ACC112 (cell line): ENCODE measurements around the gene DPH3.

ENCODE experiments used
- H2AFZ ChIP-seq: fragments of 200-600 bp; sonication (generic); one replicate; pipeline ENCODE4 v1.6.0; 2017; ENCODE audit warnings: antibody characterized with exemption, low read length; ENCODE audit not compliant: unreplicated experiment
- H3K27ac ChIP-seq: fragments of 200-600 bp; sonication (generic); 2 replicates; pipeline ENCODE4 v1.5.1; 2014; ENCODE audit warnings: low read depth, mild to moderate bottlenecking, antibody characterized with exemption, low read length, moderate library complexity
- H3K27me3 ChIP-seq: fragments of 200-600 bp; sonication (generic); 2 replicates; pipeline ENCODE4 v1.6.1; 2014; ENCODE audit warnings: mild to moderate bottlenecking, antibody characterized with exemption, low read length, moderate library complexity, mixed read lengths; ENCODE audit not compliant: insufficient read depth
- H3K36me3 ChIP-seq: fragments of 200-600 bp; sonication (generic); 2 replicates; pipeline ENCODE4 v1.6.1; 2016; ENCODE audit warnings: mild to moderate bottlenecking, antibody characterized with exemption, low read length, moderate library complexity, mixed read lengths; ENCODE audit not compliant: insufficient read depth
- H3K4me1 ChIP-seq: fragments of 200-600 bp; sonication (generic); one replicate; pipeline ENCODE4 v1.6.1; 2016; ENCODE audit warnings: low read length, mixed read lengths; ENCODE audit not compliant: insufficient read depth, unreplicated experiment, control insufficient read depth
- H3K4me3 ChIP-seq: fragments of 200-600 bp; sonication (generic); 2 replicates; pipeline ENCODE4 v1.5.1; 2014; ENCODE audit warnings: mild to moderate bottlenecking, low read depth, low read length
- H3K79me2 ChIP-seq: fragments of 200-600 bp; sonication (generic); one replicate; pipeline ENCODE4 v1.6.0; 2016; ENCODE audit warnings: low read length; ENCODE audit not compliant: control insufficient read depth, unreplicated experiment, insufficient read depth

Gene DPH3

DNA sequence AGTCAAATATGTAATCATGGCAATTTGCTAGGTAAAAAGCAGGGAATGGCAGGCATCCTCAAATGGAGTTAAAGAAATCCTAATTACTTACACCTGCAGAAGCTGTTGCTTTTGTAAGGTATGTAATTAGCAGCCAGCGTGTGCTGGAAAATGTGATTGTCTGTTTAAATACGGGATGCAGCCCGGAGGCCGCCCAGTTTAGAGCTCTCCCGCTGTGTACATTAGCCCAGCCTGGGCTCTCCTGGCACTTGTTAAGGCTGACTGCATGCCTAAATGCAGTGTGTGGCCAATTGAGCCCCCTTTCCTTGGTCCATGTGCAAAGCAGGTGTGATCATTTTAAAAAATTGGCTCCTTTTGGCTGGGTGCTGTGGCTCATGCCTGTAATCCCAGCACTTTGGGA, 9.0 kb downstream of the DPH3 start:
- Histone ChIP-seq H3K79me2 (no peaks in the 10 kb centered on the region), H2AFZ (no peak overlapping the region), H3K36me3 (peaks cover 12% of the 10 kb centered on the region), H3K4me1 (no peaks in the 10 kb centered on the region), H3K27me3 (no peaks in the 10 kb centered on the region), H3K27ac (no peak overlapping the region), H3K4me3 (no peak overlapping the region)

DNA sequence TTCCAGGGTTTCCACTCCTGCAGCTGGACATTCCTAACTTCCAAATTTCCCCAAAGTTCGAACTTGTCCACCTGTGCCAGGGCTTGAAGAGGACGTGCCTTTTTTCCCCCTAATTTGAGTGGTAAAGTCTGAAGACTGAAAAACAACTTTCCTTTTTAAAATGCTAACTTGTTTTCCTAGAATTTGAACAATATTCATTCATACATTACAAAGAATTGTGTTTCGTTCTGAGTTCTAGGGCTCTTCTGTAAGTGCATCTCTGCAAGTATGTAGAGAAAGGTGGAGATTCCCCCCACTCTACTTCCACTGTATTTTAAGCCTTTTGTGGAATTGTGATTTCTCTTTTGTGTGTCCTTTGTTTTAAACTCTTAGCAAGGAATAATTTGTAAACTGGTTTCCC, 9.4 kb downstream of the DPH3 start:
- H3K36me3 ChIP-seq = peaks cover 10% of the 10 kb centered on the region
- no peaks in the 10 kb centered on the region for H3K27me3 ChIP-seq
- H2AFZ ChIP-seq = no peak overlapping the region
- H3K79me2 ChIP-seq = no peaks in the 10 kb centered on the region
- H3K27ac ChIP-seq = no peak overlapping the region
- no peaks in the 10 kb centered on the region for H3K4me1 ChIP-seq
- no peak overlapping the region for H3K4me3 ChIP-seq

DNA sequence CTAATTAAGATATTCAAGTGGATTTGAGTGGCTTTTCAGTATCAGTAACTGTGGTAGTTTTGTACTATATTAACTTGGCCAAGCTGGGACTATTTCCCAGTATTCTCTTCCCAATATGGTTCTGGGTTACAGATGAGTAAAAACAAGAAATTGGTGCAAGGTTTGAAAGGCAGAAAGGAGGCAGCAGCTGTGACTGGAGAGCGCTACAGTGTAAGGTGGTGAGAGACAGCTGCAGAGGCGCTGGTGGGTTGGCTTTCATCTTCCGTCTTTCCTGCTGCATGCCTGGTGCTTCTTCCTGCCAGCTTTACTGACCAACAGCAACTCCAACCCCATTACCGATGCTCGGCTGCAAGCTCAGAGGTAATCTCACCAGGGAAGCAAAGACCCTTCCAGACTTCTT, 9.8 kb downstream of the DPH3 start:
- no peak overlapping the region for H2AFZ ChIP-seq
- no peaks in the 10 kb centered on the region for H3K27me3 ChIP-seq
- no peak overlapping the region for H3K4me3 ChIP-seq

DNA sequence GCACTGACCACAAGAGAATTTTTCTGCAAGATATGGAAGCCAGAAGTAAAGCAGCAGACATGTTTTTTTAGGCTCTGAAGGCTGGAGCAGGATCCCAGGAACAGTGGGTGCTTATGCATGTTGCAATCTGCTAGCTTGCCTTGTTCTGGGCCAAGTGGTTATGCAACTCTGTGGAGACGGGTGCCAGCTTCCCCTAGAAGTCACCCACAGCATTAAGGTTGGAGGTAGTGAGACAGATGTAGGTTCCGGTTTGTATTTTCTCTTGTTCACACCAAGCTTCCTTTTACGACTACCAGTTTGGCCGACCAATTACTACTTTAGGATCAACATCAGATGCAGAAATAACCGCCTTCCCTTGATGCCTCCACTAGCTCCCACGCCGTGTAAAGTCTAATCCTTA, 11.1 kb downstream of the DPH3 start:
- Histone ChIP-seq H3K79me2 (no peaks in the 10 kb centered on the region), H2AFZ (no peak overlapping the region), H3K4me1 (no peaks in the 10 kb centered on the region)

More for the DNA sequence above, 9.8 kb downstream of the DPH3 start:
- peaks cover 6% of the 10 kb centered on the region for H3K36me3 ChIP-seq
- no peak overlapping the region for H3K27ac ChIP-seq
- H3K4me1 ChIP-seq = no peaks in the 10 kb centered on the region
- no peaks in the 10 kb centered on the region for H3K79me2 ChIP-seq

DNA sequence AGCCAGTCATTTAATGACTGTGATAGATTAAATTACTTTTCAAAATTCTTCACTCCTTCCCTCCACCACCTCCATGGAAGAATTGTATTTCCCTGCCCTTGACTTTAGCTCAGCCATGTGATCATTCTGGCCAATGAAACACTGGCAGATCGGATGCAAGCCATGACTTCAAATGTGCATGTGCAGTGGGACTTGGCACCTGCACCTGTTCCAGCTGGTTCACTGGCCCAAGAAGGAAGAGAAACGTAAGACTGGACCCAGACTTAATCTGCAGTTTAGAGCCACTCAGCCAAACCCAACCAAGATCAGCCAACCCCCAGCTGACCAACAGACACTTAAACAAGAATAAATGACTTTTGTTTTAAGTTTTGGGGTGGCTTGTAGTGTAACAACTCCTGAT, 11.8 kb downstream of the DPH3 start:
- no peak overlapping the region for H3K27ac ChIP-seq
- H3K79me2 ChIP-seq = no peaks in the 10 kb centered on the region
- no peak overlapping the region for H2AFZ ChIP-seq
- no peaks in the 10 kb centered on the region for H3K4me1 ChIP-seq
- H3K27me3 ChIP-seq = no peaks in the 10 kb centered on the region
- no peak overlapping the region for H3K4me3 ChIP-seq
- no peaks in the 10 kb centered on the region for H3K36me3 ChIP-seq

More for the DNA sequence above, 11.1 kb downstream of the DPH3 start:
- Histone ChIP-seq H3K36me3 (no peaks in the 10 kb centered on the region), H3K27ac (no peak overlapping the region), H3K4me3 (no peak overlapping the region), H3K27me3 (no peaks in the 10 kb centered on the region)

DNA sequence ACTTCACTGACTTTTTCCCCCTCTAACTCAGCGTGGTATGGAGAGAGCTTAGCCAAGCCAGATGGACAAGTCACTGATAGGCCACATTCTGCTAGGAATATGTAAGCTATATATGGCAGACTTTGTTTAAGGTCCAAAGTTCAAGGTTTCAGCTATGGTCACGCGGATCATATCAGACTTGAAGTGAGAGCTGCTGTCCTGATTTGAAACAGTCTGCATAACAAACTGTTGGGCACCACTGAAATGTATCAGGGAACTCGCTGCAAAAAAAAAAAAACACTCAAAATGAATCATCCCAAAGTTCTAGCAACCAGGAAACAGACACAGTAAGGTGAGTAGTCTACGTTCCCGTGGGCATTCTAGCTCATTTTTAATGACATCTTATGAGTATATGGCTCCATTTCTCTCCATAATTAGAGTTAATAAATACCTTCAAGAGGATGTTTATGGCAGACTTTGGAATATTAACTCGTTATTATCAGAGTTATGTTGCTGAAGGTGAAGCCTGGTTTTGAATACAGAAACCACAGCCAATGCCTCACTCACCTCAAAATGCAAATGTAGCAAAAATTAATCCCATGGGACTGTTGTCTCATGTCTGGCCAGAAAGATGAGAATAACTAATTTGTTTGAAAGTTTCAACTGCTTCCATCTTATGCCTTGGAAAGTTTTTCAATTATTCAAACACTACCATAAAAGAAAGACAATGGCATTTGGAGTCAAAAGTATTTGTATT, 12.3 kb downstream of the DPH3 start:
- H3K79me2 ChIP-seq = no peaks in the 10 kb centered on the region
- no peaks in the 10 kb centered on the region for H3K27me3 ChIP-seq
- no peaks in the 10 kb centered on the region for H3K36me3 ChIP-seq
- no peak overlapping the region for H3K4me3 ChIP-seq
- no peak overlapping the region for H2AFZ ChIP-seq
- no peak overlapping the region for H3K27ac ChIP-seq
- no peaks in the 10 kb centered on the region for H3K4me1 ChIP-seq

DNA sequence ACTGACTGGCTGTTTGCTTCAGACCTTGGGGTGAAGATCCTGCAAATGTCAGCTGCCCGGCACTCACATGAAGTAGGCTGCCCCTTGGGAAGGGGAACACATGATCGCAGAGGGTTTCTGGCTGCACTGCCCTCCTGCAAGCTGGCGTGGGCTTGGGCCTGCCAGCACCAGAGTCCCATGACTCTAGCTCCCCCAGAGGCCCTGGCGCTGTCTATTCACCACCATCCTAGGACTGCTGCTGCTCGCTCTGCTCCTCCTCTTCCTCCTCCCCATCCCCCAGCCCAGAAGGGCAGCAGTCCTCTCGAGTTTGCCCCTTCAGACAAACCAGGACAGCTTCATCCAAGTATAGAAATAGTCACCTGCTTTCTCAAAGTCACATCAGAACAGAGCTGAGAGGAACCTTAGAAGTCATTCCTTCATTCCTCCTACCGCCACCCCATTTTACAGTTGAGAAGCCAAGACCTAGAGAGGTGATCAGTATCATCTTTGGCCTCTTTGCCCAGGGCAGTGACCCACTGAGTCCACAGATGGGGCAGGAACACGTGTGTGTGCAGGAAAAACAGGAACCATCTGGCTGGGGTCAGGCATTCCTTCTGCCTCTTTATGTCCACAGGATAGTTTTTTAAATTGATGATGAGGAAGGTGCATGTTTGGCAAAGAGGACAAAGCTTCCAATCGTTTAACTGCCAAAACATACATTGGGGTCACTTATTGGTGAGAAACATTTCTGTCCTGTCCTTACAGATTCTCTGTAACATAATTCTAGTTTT, 13.2 kb downstream of the DPH3 start:
- Histone ChIP-seq H3K36me3 (no peaks in the 10 kb centered on the region), H3K27me3 (no peaks in the 10 kb centered on the region), H3K4me3 (no peak overlapping the region), H3K27ac (no peak overlapping the region), H3K79me2 (no peaks in the 10 kb centered on the region), H2AFZ (no peak overlapping the region), H3K4me1 (peaks cover 4% of the 10 kb centered on the region)

DNA sequence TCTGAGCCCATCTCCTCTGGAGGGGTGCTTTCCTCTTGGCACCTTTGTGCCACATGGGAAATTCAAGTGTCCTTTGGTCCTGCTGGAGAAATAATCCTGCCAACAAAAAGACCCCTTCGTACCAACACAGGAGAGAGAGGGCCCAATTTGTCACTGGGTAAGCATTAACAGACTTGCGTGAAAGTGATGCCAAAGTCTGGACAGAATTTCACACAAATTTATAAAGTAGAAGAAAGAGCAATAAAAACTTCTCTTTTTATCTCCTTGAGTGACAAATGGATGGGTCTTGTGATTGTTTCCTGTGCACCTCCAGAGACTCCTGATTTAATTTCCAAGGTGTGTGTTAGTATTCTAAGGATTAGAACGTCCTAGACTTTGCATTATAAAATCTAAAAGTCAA, 14.9 kb downstream of the DPH3 start:
- Histone ChIP-seq H3K36me3 (no peaks in the 10 kb centered on the region), H3K4me3 (no peak overlapping the region), H3K79me2 (no peaks in the 10 kb centered on the region), H3K4me1 (peaks cover 4% of the 10 kb centered on the region), H2AFZ (no peak overlapping the region), H3K27me3 (no peaks in the 10 kb centered on the region), H3K27ac (no peak overlapping the region)

DNA sequence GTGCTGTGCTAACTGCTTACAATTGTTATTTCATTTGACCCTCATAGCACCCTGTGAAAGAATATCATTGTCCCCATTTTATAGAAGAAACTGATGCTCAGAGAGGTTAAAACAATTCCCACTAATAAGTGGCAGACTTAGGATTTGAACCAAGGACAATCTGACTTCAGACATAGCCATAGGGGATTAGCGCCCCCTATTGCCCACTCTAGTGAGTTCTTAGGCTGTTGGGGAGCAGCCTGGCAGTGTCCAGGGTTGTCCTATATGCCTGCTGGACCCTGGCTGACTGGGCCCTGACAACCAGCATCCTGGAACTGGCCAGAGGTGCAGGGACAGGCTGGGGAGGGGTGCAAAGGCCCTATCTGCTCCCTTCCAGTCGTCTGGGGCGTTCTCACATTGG, 15.4 kb downstream of the DPH3 start:
- Histone ChIP-seq H3K27ac (no peak overlapping the region), H3K79me2 (no peaks in the 10 kb centered on the region), H3K4me1 (peaks cover 9% of the 10 kb centered on the region), H3K27me3 (no peaks in the 10 kb centered on the region), H2AFZ (no peak overlapping the region), H3K4me3 (no peak overlapping the region), H3K36me3 (no peaks in the 10 kb centered on the region)

DNA sequence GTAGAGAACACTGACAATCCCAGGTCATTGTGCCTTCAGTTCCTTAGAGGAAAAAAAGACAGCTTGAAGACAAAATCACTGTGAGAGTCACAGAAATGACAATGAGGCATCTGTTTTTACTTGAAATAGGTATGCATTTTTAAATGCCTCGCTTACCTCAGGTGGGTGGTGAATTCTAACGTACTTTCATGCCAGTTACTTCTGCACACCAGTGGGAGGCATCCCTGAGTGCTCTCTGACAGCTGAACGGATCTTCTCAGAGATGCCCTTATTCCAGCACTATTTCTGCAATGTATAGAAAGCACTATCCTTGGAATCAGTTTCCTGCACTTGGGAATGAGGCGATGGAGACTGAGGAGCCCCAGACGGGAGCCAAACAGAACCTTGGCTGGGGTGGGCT, 16.2 kb downstream of the DPH3 start:
- Histone ChIP-seq H3K79me2 (no peaks in the 10 kb centered on the region), H3K27me3 (no peaks in the 10 kb centered on the region), H2AFZ (no peak overlapping the region), H3K4me3 (no peak overlapping the region), H3K27ac (no peak overlapping the region), H3K36me3 (no peaks in the 10 kb centered on the region), H3K4me1 (peaks cover 16% of the 10 kb centered on the region)
